ENCODE measurements around the gene RPN2.

DNA sequence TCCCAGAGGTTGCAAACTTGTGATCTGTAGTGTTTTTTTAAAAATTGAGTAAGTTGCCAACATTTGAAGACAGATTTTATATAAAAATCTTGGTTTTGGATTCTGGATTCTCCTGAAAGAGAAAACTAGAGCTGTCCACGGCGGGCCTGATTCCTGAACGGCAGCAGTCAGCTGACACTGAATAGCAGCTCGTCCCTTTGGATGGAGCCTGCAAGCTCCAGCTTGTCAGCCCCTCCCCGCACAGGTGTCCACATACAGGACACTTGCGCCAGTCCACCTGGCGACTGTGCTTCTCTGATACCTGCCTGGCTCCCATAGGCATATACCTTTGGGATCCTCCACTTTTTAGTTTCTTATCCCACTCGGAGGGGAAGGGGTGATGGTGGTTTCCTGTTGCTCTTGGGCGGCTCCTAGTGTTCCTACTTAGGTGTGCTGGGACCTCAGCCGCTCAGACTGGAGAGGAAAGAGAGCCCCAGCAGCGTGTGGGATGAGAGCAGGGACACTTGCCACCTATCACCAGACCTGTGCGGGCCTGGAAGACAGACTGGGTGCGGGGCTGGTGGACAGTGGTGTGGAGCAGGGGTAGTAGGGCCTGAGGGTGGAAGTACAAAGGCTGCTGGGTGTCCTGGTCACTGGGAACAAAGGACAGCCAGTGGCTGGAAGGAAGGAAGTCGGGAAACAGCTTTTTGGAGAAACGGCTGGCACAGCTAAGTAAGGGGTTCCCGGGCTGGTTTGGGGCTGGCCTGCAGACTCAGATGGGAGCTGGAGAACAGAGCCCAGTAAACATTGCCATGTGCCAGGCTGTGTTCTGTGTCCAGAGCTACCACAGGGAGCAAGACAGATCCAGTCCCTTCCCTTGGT is 64.2 kb downstream of the RPN2 start:
- TF ChIP-seq TBP (optimal IDR thresholded peaks at IDR 0.05; ENCODE audit: low read depth, low read length): no peak
- TF ChIP-seq TEAD4 (IDR thresholded peaks at IDR 0.05; ENCODE audit: low read length): no peak
- TF ChIP-seq TEAD4 (CRISPR knock-in tag; IDR thresholded peaks at IDR 0.05; ENCODE audit: borderline replicate concordance): no peak
- no peak for TF ChIP-seq IRF2 (CRISPR knock-in tag; IDR thresholded peaks at IDR 0.05)
- no peak for TF ChIP-seq POLR2AphosphoS5 (IDR thresholded peaks at IDR 0.05; ENCODE audit: control insufficient read depth, insufficient read depth, low read depth, low read length)
- TF ChIP-seq ZZZ3 (IDR thresholded peaks at IDR 0.05): no peak
